ENCODE measurements around the gene HSF2BP.
"Not testable (repeated sequence)": the region's sequence is repeated elsewhere in the genome, so short reads cannot be mapped to it uniquely, and the experiment has no call there.

Gene HSF2BP

DNA sequence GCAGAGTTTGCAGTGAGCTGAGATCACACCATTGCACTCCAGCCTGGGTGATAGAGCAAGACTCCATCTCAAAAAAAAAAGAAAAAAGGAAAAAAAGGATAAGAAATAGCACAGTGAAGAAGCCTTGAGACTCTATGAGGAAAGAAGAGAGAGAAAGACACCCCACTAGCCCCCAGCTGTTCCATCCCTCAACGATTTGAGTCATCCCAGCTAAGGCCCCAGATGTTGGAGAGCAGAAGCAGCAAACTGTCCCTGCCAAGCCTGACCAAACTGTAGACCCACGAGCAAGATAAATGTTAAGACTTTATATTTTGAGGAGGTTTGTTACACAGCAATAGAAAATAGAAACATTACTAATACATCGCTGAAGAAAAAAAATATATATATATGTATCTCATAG lies 42.4 kb downstream of the HSF2BP start:
- DNase-seq, result not testable (repeated sequence)

DNA sequence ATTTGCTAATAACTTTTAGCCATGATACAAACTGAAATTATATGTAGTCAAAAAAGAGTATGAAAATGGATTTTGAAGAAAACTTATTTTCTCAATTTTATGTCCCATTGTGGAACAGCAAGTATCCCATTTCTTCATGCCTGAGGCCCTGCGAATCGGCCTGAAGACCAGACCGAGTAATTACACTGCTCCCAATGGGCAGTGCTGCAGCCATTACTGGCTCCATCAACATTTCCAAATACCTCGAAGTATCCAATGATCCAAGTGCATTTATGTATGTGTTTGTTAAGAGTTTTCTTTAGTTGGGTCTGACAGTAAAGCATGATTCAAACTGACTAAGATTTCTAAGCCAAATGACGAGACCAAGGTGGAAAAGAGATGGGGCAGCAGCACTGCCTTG lies 44.4 kb downstream of the HSF2BP start:
- no peak for DNase-seq

DNA sequence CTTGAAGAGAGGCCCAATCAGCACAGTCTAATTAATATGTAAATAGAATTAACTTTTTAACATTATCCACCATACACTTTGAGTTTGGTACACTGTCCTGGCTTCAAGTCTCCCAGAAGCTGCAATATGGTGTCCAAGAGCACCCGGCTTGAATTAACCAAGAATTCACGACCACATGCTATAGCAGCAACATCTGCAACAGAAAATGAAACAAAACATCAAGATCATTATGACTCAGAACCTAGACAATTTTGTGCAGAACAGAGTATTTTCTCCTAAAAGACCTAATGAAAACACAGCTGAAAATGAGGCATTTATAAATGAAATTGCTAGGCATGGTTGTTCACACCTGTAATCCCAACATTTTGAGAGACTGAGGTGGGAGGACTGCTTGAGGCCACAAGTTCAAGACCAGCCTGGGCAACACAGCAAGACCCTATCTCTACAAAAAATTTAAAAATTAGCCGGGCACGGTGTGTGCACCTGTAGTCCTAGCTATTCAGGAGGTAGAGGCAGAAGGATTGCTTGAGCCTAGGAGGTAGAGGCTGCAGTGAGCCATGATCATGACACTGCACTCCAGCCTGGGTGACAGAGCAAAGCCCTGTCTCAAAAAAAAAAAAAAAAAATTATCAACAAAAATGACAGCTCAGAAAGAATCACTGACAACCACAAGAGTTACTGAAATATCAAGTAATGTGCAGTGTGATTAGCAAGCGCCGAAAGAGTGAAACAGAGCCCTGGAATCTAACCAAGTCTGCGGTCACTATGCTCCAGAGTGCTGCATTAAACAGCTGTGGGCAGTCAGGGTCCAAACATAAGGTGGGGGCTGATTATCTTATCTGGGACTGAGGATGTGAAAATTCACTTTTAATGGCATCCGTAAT lies 45.3 kb downstream of the HSF2BP start:
- no peak for DNase-seq

- no peak for DNase-seq
Measured at GRCh38 chr21:43611598-43612369, 47.5 kb downstream of the HSF2BP start.

- DNase-seq, result no peak
Measured at GRCh38 chr21:43609501-43610340, 49.6 kb downstream of the HSF2BP start.

GRCh38 chr21:43608664-43609063 lies 50.6 kb downstream of the HSF2BP start:
- DNase-seq, result no peak

DNA sequence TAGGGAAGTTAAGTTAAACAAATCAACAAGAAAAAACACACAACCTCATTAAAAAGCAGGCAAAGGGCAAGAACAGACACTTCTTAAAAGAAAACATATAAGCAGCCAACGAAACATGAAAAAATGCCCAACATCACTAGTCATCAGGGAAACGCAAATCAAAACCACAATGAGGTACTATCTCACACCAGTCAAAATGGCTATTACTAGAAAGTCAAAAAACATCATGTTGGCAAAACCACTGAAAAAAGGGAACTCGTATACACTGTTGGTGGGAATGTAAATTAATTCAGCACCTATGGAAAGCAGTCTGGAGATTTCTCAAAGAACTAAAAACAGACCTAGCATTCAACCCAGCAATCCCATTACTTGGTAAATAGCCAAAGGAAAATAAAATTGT lies 51.1 kb downstream of the HSF2BP start:
- DNase-seq, result no peak

DNA sequence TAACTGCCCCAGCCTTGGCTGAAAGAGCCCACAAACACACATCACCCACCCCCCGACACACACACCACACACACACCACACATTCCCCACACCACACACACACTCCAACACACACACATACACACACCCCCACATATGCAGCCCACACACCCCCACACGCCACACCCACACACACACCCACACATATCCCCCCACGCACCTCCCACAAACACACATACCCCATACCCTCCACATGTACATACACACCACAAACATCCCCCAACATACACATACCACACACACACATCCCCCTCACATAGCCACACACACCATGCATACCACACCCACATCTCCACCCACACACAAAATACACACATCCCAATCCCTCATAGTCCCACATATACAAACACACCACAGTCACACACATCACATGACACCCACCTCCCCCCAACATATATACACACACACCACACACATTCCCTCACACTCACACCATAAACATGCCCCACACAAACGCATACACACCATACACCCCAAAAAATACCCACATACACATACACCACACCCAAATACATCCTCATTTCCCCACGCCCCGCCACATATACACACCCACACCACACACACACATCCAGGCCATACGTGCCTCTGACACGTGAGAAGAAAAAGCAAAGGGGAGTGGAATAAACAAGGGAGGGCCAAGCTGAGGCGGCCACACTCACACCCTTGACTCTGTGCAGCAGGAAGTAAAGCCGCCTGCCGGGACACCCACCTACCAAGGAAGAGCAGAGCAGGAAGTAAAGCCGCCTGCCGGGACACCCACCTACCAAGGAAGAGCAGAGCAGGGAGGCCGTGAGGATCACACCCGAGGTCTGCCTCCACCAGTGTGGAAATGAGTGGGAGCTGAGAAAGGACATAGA lies 53.7 kb downstream of the HSF2BP start:
- DNase-seq, result no peak

DNA sequence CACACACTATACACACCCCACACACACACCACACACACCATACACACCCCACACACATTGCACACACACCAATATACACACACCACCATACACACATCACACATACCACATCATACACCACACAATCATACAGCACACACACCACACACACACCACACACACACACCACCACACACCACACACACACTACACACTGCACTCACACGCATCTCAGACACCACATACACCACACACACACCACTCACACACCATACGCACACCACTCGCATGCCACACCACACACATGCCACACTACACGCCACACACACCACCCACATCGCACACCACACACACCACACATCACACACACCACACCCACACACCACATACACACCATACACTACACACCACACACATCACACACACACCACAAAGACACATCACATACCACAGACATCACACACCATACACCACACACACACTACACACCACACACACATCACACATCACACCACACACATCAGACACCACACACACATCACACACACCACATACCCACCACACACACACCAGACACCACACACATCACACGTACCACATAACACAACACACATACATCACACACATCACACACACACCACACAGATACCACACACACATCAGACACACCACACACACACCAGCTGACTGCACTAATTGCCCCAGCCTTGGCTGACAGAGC lies 54.6 kb downstream of the HSF2BP start:
- no peak for DNase-seq

DNA sequence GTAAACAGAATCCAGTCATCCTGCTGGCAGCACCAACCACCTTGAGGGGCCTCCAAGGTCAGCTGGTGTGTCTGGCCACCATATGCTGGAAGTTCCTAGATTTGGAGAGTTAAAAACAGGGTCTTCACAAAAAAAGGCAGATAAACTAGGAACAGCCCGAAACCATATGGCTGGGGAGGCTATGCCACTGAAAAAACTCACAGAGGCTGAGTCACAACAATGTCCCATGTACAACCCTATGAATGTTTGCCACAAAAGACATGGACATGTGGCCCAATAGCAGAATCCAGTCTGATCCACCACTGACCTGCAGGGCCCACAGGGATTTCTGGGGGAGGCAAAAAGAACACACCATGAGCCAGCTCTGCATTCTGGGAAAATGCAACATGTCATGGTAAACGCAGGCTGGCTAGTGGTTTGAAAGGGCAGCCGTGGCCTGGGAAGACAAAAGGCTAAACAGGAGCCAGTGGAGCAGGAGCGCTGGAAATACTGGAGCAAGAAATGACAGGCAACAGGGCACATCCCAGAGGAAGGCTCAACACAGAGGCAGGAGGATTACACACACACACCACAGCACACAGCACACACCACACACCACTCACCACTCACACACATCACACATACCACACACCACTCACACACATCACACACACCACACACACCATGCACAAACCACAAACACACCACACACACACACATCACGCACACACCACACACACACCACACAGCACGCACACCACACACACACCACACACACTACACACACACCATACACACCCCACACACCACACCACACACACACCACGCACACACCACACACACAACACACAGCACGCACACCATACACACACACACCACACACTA lies 55.4 kb downstream of the HSF2BP start:
- no peak for DNase-seq

- no peak for DNase-seq
Measured at GRCh38 chr21:43603233-43603626, 56.1 kb downstream of the HSF2BP start.

- DNase-seq, result no peak
Measured at GRCh38 chr21:43602266-43603232, 56.7 kb downstream of the HSF2BP start.

- no peak for DNase-seq
Measured at GRCh38 chr21:43600642-43601402, 58.5 kb downstream of the HSF2BP start.

DNA sequence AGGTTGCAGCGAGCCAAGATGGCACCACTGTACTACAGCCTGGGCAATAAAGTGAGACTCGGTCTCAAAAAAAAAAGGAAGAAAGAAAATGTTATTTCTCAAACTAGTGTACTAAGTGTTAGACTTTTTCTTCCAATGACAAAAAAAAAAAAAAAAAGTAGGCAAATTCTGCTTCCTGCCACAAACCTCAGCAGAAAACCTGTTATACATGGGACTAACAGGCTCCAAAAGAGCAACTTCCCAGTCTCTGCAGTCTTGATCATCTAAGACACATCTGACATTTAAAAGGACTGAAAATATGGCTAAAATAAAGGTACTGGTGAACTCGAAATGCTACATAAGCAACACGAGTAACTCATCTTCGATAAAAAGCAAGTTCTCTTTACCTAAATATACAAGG lies 59.6 kb downstream of the HSF2BP start:
- DNase-seq, result no peak

- DNase-seq, result no peak
Measured at GRCh38 chr21:43598416-43599120, 60.7 kb downstream of the HSF2BP start.

- DNase-seq, result no peak
Measured at GRCh38 chr21:43597540-43598250, 61.6 kb downstream of the HSF2BP start.

GRCh38 chr21:43597052-43597451 lies 62.2 kb downstream of the HSF2BP start:
- DNase-seq, result no peak
